HG03520 (cell line): ENCODE measurements around the gene SLC34A3.

ENCODE experiments used
- ATAC-seq: cut with Tn5 transposase; IDR thresholded peaks from one replicate; pipeline ENCODE4 v1.9.1; 2021; ENCODE audit warnings: mild to moderate bottlenecking, moderate library complexity; ENCODE audit not compliant: unreplicated experiment

The SLC34A3 gene

GRCh38 chr9:137275203-137275587 is 44.5 kb downstream of the SLC34A3 start:
- ATAC-seq, result no peak

GRCh38 chr9:137275588-137276472 is 45.1 kb downstream of the SLC34A3 start:
- ATAC-seq, result no peak

DNA sequence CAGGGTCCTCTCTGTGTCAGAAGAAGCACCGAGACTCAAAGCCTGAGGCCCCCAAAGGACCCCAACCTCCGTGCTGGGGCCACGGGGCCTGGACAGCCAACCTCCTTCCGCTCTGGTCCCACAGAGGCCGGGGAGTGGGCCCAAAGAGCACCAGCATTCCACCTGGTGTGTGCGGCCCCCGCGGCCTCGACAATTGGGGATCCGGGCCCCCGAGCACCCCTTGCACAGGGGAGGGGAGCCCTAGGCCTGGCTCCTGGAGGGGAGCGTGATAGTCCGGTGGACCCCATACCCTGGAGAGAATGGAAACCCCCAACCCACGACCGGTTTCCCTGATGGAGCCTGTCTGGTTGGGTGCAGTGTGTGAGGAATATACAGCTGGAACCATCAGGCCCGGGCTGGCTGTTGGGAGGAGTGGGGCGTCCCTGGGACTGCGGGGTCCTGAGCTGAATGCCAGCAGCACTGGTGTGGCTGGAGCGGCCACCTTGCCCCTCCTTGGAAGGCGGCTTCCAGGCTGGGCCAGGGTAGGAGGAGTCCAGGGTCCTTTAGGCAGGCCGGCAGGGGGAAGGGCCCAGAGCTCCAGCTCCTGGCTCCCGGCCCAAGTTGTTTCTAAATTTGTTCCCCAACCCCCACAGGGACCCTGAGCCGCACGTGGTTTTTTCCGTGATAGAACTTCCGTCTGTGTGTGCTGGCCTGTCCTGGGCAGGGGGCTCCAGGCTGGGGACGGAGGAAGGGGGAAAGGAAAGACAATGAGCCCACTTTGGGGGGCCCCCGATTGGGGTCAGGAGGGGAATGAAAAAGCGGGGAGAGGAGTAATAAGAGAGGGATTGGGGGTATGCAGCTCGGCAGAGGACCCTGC is 46.0 kb downstream of the SLC34A3 start:
- no peak for ATAC-seq

- ATAC-seq, result peak; percentile 48
Observed at GRCh38 chr9:137277329-137278041, 46.8 kb downstream of the SLC34A3 start, which contains the start of gene TOR4A. TOR4A (plus strand) TSS chr9:137277726; CDS start chr9:137278690, 964 bp downstream.

GRCh38 chr9:137278061-137278701 is 47.5 kb downstream of the SLC34A3 start:
- ATAC-seq, result peak; percentile 5

DNA sequence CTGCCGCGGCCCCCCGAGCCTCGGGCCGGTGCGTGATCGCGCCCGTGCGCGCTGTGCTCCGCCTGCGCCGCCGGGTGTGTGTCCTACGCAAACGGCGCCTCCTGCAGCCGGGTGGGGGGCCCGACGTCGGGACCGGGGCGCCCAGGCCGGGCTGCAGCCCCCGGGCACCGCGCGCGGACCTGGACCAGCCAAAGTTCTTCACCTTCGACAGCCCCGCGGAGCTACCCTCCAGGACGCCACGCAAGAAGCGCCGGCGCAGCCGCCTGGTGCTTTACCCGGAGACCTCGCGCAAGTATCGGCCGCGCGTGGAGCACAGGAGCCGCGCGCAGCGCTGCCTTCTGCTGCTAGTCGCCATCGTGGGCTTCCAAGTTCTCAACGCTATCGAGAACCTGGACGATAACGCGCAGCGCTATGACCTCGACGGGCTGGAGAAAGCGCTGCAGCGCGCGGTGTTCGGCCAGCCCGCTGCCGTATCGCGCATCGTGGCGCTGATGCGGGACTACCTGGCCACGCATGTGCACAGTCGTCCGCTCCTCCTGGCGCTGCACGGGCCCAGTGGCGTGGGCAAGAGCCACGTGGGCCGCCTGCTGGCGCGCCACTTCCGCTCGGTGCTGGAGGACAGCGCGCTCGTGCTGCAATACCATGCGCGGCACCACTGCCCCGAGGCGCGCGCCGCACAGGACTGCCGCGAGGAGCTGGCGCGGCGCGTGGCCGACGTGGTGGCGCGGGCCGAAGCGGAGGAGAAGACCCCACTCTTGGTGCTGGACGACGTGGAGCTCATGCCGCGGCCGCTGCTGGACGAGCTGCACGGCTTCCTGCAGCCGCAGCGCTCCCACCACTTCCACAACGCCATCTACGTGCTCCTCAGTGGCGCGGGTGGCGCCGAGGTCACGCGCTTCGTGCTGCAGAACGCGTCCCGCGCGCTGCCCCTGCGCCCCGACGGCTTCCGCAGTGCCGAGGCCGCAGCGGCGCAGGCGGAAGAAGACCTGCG is 48.3 kb downstream of the SLC34A3 start:
- no peak for ATAC-seq

GRCh38 chr9:137279741-137280473 is 49.2 kb downstream of the SLC34A3 start:
- no peak for ATAC-seq

DNA sequence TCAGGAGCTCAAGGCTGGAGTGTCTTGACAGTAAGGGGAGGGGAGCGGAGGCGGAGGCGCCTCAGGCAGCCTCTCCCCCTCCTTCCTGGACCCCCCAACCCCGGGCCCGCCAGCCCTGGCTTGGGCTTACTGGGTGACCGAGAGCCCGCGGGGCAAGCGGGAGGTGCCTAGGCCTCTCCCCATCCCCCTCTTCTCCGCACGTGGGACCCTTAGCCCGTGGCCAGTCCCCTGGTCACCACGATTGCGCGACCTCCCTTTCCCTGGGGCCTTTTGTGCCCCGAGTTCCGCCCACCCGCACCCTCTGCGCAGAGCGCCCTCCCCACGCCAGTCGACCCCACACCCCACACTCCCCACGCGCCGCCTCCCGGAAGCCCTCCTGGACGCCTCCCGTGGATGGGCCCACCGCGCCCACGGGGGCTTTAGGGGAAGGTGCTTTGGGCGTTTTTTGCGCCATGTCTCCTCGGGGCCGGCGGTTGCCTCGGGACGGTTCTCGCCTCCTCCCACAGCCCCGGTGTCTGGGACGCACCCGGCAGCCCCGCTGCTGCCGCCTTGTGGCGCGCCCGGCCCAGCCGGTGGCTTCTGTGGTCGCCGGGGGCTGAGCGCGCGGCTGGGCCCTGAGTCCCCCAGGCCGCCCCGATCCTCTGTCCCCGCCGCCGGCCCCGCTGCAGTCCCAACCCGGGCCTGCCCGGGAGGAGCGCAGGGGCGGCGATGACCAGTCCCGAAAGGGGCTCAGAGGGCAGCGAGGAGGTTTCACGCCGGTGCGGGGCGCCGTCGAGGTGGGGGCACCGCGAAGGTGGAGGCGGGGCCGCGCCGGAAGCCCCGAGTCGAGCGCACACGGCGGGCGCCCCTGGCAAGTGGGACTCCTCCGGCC is 50.0 kb downstream of the SLC34A3 start:
- ATAC-seq, result no peak

DNA sequence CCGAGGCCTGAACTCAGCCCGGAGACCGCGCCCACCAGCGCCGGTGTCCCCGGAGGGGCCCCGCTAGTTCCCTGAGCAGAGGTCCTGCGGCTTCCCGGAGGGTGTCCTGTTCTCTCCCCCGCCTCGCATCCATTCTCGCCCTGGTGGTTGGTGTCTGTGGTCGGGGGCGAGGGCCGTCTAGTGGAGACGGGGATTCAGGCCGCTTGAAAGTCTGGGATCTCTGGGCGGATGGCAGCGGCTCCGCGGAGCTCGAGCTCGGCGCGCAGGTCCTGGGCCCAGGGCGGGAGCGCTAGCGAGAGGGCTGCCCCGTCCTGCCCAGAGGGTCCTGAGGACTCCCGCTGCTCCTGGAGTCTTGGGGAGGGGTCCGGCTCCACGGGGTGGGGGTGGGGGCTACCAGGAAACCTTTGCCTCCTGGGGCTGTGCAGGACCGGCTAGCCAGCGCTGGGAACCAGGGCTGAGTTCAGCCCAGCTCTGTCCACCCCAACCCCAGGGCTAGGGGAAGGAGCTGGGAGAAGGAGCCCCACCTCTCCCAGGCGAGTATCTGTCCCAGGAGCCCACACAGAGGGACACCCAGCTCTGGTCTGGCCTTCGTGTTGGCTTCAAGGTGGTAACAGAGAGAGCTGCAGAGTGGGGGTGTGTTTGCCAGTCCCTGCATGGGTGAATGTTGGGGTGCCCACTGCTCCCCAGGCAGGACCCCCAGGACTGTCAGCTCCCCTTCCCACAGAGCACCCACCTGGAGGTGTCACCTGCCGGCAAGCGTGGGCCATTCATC is 50.8 kb downstream of the SLC34A3 start:
- ATAC-seq, result no peak
